Body of pancreas (tissue), 4 donors: ENCODE results near the gene GSG1L. TPM values are rescaled to one million over a fixed set of nuclear protein-coding genes. Genes with fewer than 3 reads are reported as not detected.

Source experiments
- ATAC-seq: fragments of 150-250 bp; one replicate; pipeline ENCODE4 v1.9.1; 2016
- DNase-seq, 4 donors: peaks; one replicate each; pipeline ENCODE4 v3.0.0-alpha.2; 2019
- H3K27ac ChIP-seq, 4 donors: fragments of 200-600 bp; sonication (generic); 1 replicate in 3 of 4; 2 replicates in 1 of 4; pipeline versions ENCODE4 v1.5.1 to v1.6.1; 2016 to 2019; ENCODE audit warnings: mild to moderate bottlenecking in 1 of 4, mixed read lengths in 1 of 4, moderate library complexity in 1 of 4
- H3K27me3 ChIP-seq, 2 donors: fragments of 200-600 bp; sonication (generic); one replicate each; pipeline ENCODE4 v1.6.0; 2016; ENCODE audit warnings: mild to moderate bottlenecking in 1 of 2
- H3K36me3 ChIP-seq, 2 donors: fragments of 200-600 bp; sonication (generic); replicated peaks in 1 of 2; 2 replicates each; pipeline ENCODE4 v1.5.1; 2016; ENCODE audit warnings: low read depth in 2 of 2; ENCODE audit not compliant: insufficient read depth in 1 of 2
- H3K4me1 ChIP-seq: fragments of 200-600 bp; sonication (generic); one replicate; pipeline ENCODE4 v1.6.0; 2016
- H3K4me3 ChIP-seq, 2 donors: fragments of 200-600 bp; sonication (generic); 1 replicate in 1 of 2; 2 replicates in 1 of 2; pipeline ENCODE4 v1.5.1; 2016 to 2019
- H3K9me3 ChIP-seq, 3 donors: fragments of 200-600 bp; sonication (generic); 1 replicate in 2 of 3; 2 replicates in 1 of 3; pipeline ENCODE4 v1.5.1; 2016
- CTCF ChIP-seq, 7 experiments: fragments of 450-650 bp in 4 of 7; fragments of 200-600 bp in 3 of 7; sonication (generic) in 3 of 7; IDR thresholded peaks; one replicate each; pipeline ENCODE4 v1.5.1; 2016 to 2019; ENCODE audit warnings: antibody characterized with exemption in 7 of 7
- POLR2A ChIP-seq, 3 donors: fragments of 450-650 bp; IDR thresholded peaks; one replicate each; pipeline ENCODE4 v1.6.1; 2016; ENCODE audit warnings: antibody characterized with exemption in 3 of 3, mild to moderate bottlenecking in 2 of 3
- WGBS, 2 donors: methylation state at CpG; one replicate each; pipeline ENCODE4 v1.1.5; 2017; 5-methylcytosine and 5-hydroxymethylcytosine counted together
- intact Hi-C: fragments of 100-400 bp; cut with DNase I; formaldehyde crosslinking; loops from one replicate; pipeline ENCODE4 v1.15.1; 2023
- total RNA-seq, 2 donors: library from RNA; depleted of rRNA; stranded (reverse); fragments of >200 nt; gene quantifications; one replicate each; pipeline ENCODE4 v1.1.0, GENCODE V29; 2016

Gene GSG1L
- total RNA-seq, 2 donors from 2014 or later, result not detected

- no peak for ATAC-seq
- intact Hi-C loops, result no loop called here
- no peak for TF ChIP-seq POLR2A (IDR thresholded peaks at IDR 0.05)
- TF ChIP-seq CTCF (IDR thresholded peaks at IDR 0.05), result no peak
- Histone ChIP-seq H3K27me3 (no peaks in the 10 kb centered on the region), H3K27ac (no peak overlapping the region), H3K4me3 (no peak overlapping the region), H3K4me1 (no peaks in the 10 kb centered on the region), H3K9me3 (peaks cover 0 to 3% (median 0%) of the 10 kb centered on the region in 3 donors), H3K36me3 (no peaks in the 10 kb centered on the region)
- WGBS, 2 donors, result 51 to 53% methylated on average over 11 to 17 of the region's 17 CpGs
- DNase-seq, result no peak
Observed at GRCh38 chr16:28009586-28010373, 53.7 kb downstream of the GSG1L start.

- Histone ChIP-seq H3K36me3 (no peaks in the 10 kb centered on the region), H3K4me1 (no peaks in the 10 kb centered on the region), H3K4me3 (no peak overlapping the region), H3K27me3 (no peaks in the 10 kb centered on the region), H3K9me3 (no peaks in the 10 kb centered on the region), H3K27ac (no peak overlapping the region)
- intact Hi-C loops, result no loop called here
- no peak for DNase-seq
- no peak for ATAC-seq
- WGBS, 2 donors, result 56 to 59% methylated on average over 8 of the region's 9 CpGs
- TF ChIP-seq CTCF (IDR thresholded peaks at IDR 0.05) (no peak), POLR2A (IDR thresholded peaks at IDR 0.05) (no peak)
Observed at GRCh38 chr16:28003923-28004322, 59.6 kb downstream of the GSG1L start.

- WGBS, 2 donors, result 51 to 63% methylated on average over 5 to 14 of the region's 14 CpGs
- DNase-seq, result no peak
- Histone ChIP-seq H3K4me1 (no peaks in the 10 kb centered on the region), H3K36me3 (no peaks in the 10 kb centered on the region), H3K27me3 (no peaks in the 10 kb centered on the region), H3K4me3 (no peak overlapping the region), H3K9me3 (no peaks in the 10 kb centered on the region), H3K27ac (no peak overlapping the region)
- intact Hi-C loops, result no loop called here
- TF ChIP-seq CTCF (IDR thresholded peaks at IDR 0.05) (no peak), POLR2A (IDR thresholded peaks at IDR 0.05) (no peak)
- ATAC-seq, result no peak
Observed at GRCh38 chr16:28003021-28003865, 60.3 kb downstream of the GSG1L start.

GRCh38 chr16:28001642-28002041 lies 61.9 kb downstream of the GSG1L start:
- H3K4me1 ChIP-seq, result no peaks in the 10 kb centered on the region
- H3K4me3 ChIP-seq, result no peak overlapping the region
- H3K9me3 ChIP-seq, result no peaks in the 10 kb centered on the region
- intact Hi-C loops, result no loop called here
- no peaks in the 10 kb centered on the region for H3K36me3 ChIP-seq
- DNase-seq (no peak), ATAC-seq (no peak)
- TF ChIP-seq POLR2A (IDR thresholded peaks at IDR 0.05), result no peak
- TF ChIP-seq CTCF (IDR thresholded peaks at IDR 0.05), result no peak
- no peaks in the 10 kb centered on the region for H3K27me3 ChIP-seq
- no peak overlapping the region for H3K27ac ChIP-seq
- WGBS, 2 donors, result 56 to 62% methylated on average over 3 to 4 of the region's 4 CpGs
